K562 (cell line): Measurements from ENCODE around the gene ALG12. TPM values are rescaled to one million over a fixed set of nuclear protein-coding genes. Genes with fewer than 3 reads are reported as not detected.

Experiments
- ATAC-seq: fragments of 200-7000 bp; cut with Tn5 transposase; 3 replicates; pipeline ENCODE4 v1.9.1; 2020; ENCODE audit warnings: moderate library complexity
- BruUV-seq: library from RNA; stranded (reverse); fragments of 400-500 nt; replicated peaks from 2 replicates; lab custom pipeline; 2021; lab: Mats Ljungman, UMichigan
- CTCF ChIA-PET: fragments of 300-600 bp; formaldehyde crosslinking; extraction: SDS; loops from one replicate; lab custom pipeline; 2021; ENCODE audit warnings: low intra/inter-chr PET ratio; lab: Yijun Ruan, JAX
- POLR2A ChIA-PET: fragments of 300-600, 350-650 bp; sonication (Branson Sonifier 250); formaldehyde crosslinking; extraction: SDS; loops from one replicate; lab custom pipeline; 2021; ENCODE audit warnings: antibody characterized with exemption, inconsistent platforms; lab: Yijun Ruan, JAX
- DNase-seq, 4 experiments: peaks; one replicate each; pipeline versions ENCODE4 v3.0.0 to v3.0.0-alpha.2; 2011 to 2018; ENCODE audit warnings: low spot score in 3 of 4, mixed read lengths in 3 of 4; ENCODE audit errors: extremely low read depth in 1 of 4
- FAIRE-seq: peaks from 2 replicates; lab custom pipeline; 2011; peaks lifted over from hg19 to GRCh38; lab: Jason Lieb, UNC
- H2AFZ ChIP-seq: 2 replicates; pipeline ENCODE4 v1.6.0; 2011; ENCODE audit warnings: low read depth, low read length, control low read depth, inconsistent platforms
- H3K27ac ChIP-seq: fragments of 200-600 bp; 3 replicates; pipeline ENCODE4 v1.8.0; 2011; ENCODE audit warnings: low read depth, mild to moderate bottlenecking, control low read depth, inconsistent platforms, low read length, moderate library complexity, mixed read lengths; ENCODE audit errors: extremely low read depth
- H3K27me3 ChIP-seq, 2 experiments: fragments of 300-600 bp in 1 of 2; 2 replicates in 1 of 2; 3 replicates in 1 of 2; pipeline versions ENCODE4 v1.6.0 to v1.8.0; 2011; ENCODE audit warnings: inconsistent platforms in 2 of 2, low read length in 2 of 2, mild to moderate bottlenecking in 1 of 2, mixed read lengths in 1 of 2, moderate library complexity in 1 of 2; ENCODE audit not compliant: control insufficient read depth in 2 of 2, insufficient read depth in 2 of 2
- H3K36me3 ChIP-seq: fragments of 300-600 bp; 3 replicates; pipeline ENCODE4 v1.8.0; 2011; ENCODE audit warnings: mild to moderate bottlenecking, low read length, inconsistent platforms; ENCODE audit not compliant: control insufficient read depth, insufficient read depth
- H3K4me1 ChIP-seq, 2 experiments: fragments of 200-600 bp in 1 of 2; replicated peaks in 1 of 2; 2 replicates in 1 of 2; 3 replicates in 1 of 2; pipeline versions ENCODE4 v1.5.1 to v1.8.0; 2011; ENCODE audit warnings: inconsistent platforms in 2 of 2, low read length in 2 of 2, mild to moderate bottlenecking in 1 of 2, mixed read lengths in 1 of 2, moderate library complexity in 1 of 2; ENCODE audit not compliant: control insufficient read depth in 2 of 2, insufficient read depth in 2 of 2
- H3K4me2 ChIP-seq: 2 replicates; pipeline ENCODE4 v1.6.1; 2011; ENCODE audit warnings: low read length, control low read depth, inconsistent platforms, mixed read lengths; ENCODE audit not compliant: insufficient read depth
- H3K4me3 ChIP-seq: fragments of 200-600 bp; sonication (generic), shearing (Covaris generic); 2 replicates; pipeline ENCODE4 v1.5.1; 2016; ENCODE audit warnings: control low read depth, inconsistent platforms
- H3K79me2 ChIP-seq: fragments of 200-600 bp; 3 replicates; pipeline ENCODE4 v1.8.0; 2011; ENCODE audit warnings: low read length, inconsistent platforms; ENCODE audit not compliant: control insufficient read depth, insufficient read depth
- H3K9ac ChIP-seq, 2 experiments: 2 replicates each; pipeline versions ENCODE4 v1.6.0 to v1.6.1; 2011; ENCODE audit warnings: low read depth in 2 of 2, low read length in 2 of 2, control low read depth in 1 of 2, inconsistent platforms in 1 of 2, mild to moderate bottlenecking in 1 of 2, mixed read lengths in 1 of 2; ENCODE audit not compliant: insufficient read depth in 1 of 2
- H3K9me1 ChIP-seq: one replicate; pipeline ENCODE4 v1.6.0; 2011; ENCODE audit warnings: inconsistent platforms, mild to moderate bottlenecking, low read length, moderate library complexity; ENCODE audit not compliant: control insufficient read depth, insufficient read depth
- H3K9me3 ChIP-seq: replicated peaks from 2 replicates; pipeline ENCODE4 v1.5.1; 2011; ENCODE audit warnings: low read depth, low read length, inconsistent platforms; ENCODE audit not compliant: control insufficient read depth, insufficient read depth
- H4K20me1 ChIP-seq: replicated peaks from 2 replicates; pipeline ENCODE4 v1.6.1; 2011; ENCODE audit warnings: low read length, inconsistent platforms, mixed read lengths; ENCODE audit not compliant: control insufficient read depth, insufficient read depth
- BDP1 ChIP-seq: IDR thresholded peaks from 3 replicates; pipeline ENCODE4 v1.6.1; 2011; ENCODE audit not compliant: insufficient read length, insufficient read depth
- E2F8 ChIP-seq: fragments of 450-650 bp; IDR thresholded peaks from 2 replicates; pipeline ENCODE4 v1.7.1; 2018; ENCODE audit warnings: mild to moderate bottlenecking, low read depth; ENCODE audit not compliant: partially characterized antibody
- PTTG1 ChIP-seq: fragments of 450-650 bp; IDR thresholded peaks from 2 replicates; pipeline ENCODE4 v1.6.1; 2016; ENCODE audit warnings: low read depth, mild to moderate bottlenecking, missing genetic modification characterization, missing compliant biosample characterization
- ZBTB33 ChIP-seq: sonication (generic); formaldehyde crosslinking; IDR thresholded peaks from 2 replicates; pipeline ENCODE4 v1.8.1; 2023; ENCODE audit warnings: mild to moderate bottlenecking, missing genetic modification reagents
- WGBS: fragments of 100-300 bp; shearing (Covaris generic); methylation state at CpG from one replicate; pipeline ENCODE4 v1.1.6; 2016; ENCODE audit warnings: low coverage, mixed read lengths; ENCODE audit not compliant: insufficient coverage; ENCODE audit errors: missing lambda C conversion rate; 5-methylcytosine and 5-hydroxymethylcytosine counted together
- in situ Hi-C: fragments of 300-500 bp; cut with MboI; formaldehyde crosslinking; loops from 4 replicates; pipeline ENCODE4 v1.15.0; 2018; ENCODE audit warnings: inconsistent platforms, mixed read lengths
- intact Hi-C: fragments of 100-400 bp; cut with micrococcal nuclease; formaldehyde crosslinking; loops from 2 replicates; pipeline ENCODE4 v1.14.2; 2022
- polyA plus RNA-seq, 8 experiments: library from polyadenylated mRNA; depleted of rRNA in 4 of 8; stranded (reverse) in 5 of 8; unstranded in 3 of 8; fragments of >200 nt; fragmentation: Nextera tagmentation in 2 of 8; fragmentation: Illumina TruSeq in 1 of 8; extraction: Ambion mirVana in 2 of 8; extraction: Trizol in 1 of 8; gene quantifications; 2 replicates each; pipeline versions ENCODE4 v1.2.1 to v1.2.3, GENCODE V29; 2011 to 2014; ENCODE audit warnings: inconsistent platforms in 1 of 8, missing spikeins in 1 of 8
- total RNA-seq, 7 experiments: library from RNA; depleted of rRNA in 6 of 7; stranded (reverse); fragments of >200 nt in 6 of 7; fragmentation: Illumina TruSeq in 2 of 7; extraction: Trizol in 2 of 7; gene quantifications; 2 replicates each; pipeline versions ENCODE4 v1.2.1 to v1.2.3, GENCODE V29; 2011 to 2021; ENCODE audit warnings: low replicate concordance in 1 of 7

The ALG12 gene
- total and polyA plus RNA-seq, 9 of the 15 experiments (the other 6 are each of a cell fraction or from before 2014, with no cell fraction given) = 0.20 to 8.5 (median 3.4) TPM

GRCh38 chr22:49877642-49878041 lies 40.6 kb downstream of the ALG12 start:
- H3K9me1 ChIP-seq = no peaks in the 10 kb centered on the region
- peaks cover 3% of the 10 kb centered on the region for H3K9me3 ChIP-seq
- FAIRE-seq (no peak), DNase-seq (no peak), ATAC-seq (no peak)
- no peak overlapping the region for H3K4me2 ChIP-seq
- POLR2A ChIA-PET = no interaction called here
- CTCF ChIA-PET = no interaction called here
- TF ChIP-seq ZBTB33 (CRISPR knock-in tag) (0 out of 2 replicates have a peak, but pooled peaks have one; percentile 22), E2F8 (no peak), PTTG1 (no peak), BDP1 (no peak)
- H3K4me3 ChIP-seq = no peak overlapping the region
- 95% methylated on average over 7 of the region's 7 CpGs for WGBS
- peaks cover 7% of the 10 kb centered on the region in 2 experiments; a peak in 4 of 5 replicates for H3K4me1 ChIP-seq
- peaks cover 57% of the 10 kb centered on the region for H3K79me2 ChIP-seq
- 0 out of 2 replicates have a peak, but pooled peaks cover 9% of the 10 kb centered on the region for H4K20me1 ChIP-seq
- H2AFZ ChIP-seq = no peak overlapping the region
- no peak overlapping the region for H3K27ac ChIP-seq
- no peaks in the 10 kb centered on the region for H3K27me3 ChIP-seq
- intact Hi-C loops = no loop called here
- H3K36me3 ChIP-seq = peaks cover 8% of the 10 kb centered on the region; the same call in 2 of the 3 replicates
- in situ Hi-C loops = no loop called here
- BruUV-seq = no TSS peak
- H3K9ac ChIP-seq = no peak overlapping the region
